CD4-positive, alpha-beta T cell (primary cell): Measurements from ENCODE around the gene RCOR1. TPM values are rescaled to one million over a fixed set of nuclear protein-coding genes. Genes with fewer than 3 reads are reported as not detected.
"Not testable (repeated sequence)": the region's sequence is repeated elsewhere in the genome, so short reads cannot be mapped to it uniquely, and the experiment has no call there.

Experiments
- ATAC-seq: fragments of 200-7000 bp; cut with Tn5 transposase; one replicate; pipeline ENCODE4 v1.10.0; 2022; ENCODE audit warnings: mild to moderate bottlenecking; ENCODE audit not compliant: poor library complexity
- CTCF ChIA-PET: fragments of 350-600 bp; sonication (Branson Sonifier 250); formaldehyde crosslinking; loops from one replicate; lab custom pipeline; 2021; ENCODE audit warnings: antibody characterized with exemption, inconsistent platforms; lab: Charles Lee
- POLR2A ChIA-PET: fragments of 350-600 bp; sonication (Branson Sonifier 250); formaldehyde crosslinking; loops from one replicate; lab custom pipeline; 2021; ENCODE audit warnings: antibody characterized with exemption, inconsistent platforms; lab: Charles Lee
- DNase-seq, 14 experiments: peaks; one replicate each; pipeline ENCODE4 v3.0.0-alpha.2; 2013 to 2020; ENCODE audit warnings: mixed read lengths in 2 of 14
- H3K27ac ChIP-seq, 2 donors: one replicate each; pipeline versions ENCODE4 v1.5.1 to v1.7.0; 2013; ENCODE audit warnings: low read length in 2 of 2, low read depth in 1 of 2, mild to moderate bottlenecking in 1 of 2
- H3K27me3 ChIP-seq, 2 experiments: 1 replicate in 1 of 2; 2 replicates in 1 of 2; pipeline versions ENCODE4 v1.6.1 to v1.7.0; 2013; ENCODE audit warnings: low read length in 2 of 2, control low read depth in 1 of 2, mild to moderate bottlenecking in 1 of 2, moderate library complexity in 1 of 2; ENCODE audit not compliant: insufficient read depth in 2 of 2, control insufficient read depth in 1 of 2
- H3K36me3 ChIP-seq: one replicate; pipeline ENCODE4 v1.6.1; 2013; ENCODE audit warnings: low read length, control low read depth; ENCODE audit not compliant: insufficient read depth
- H3K4me1 ChIP-seq: one replicate; pipeline ENCODE4 v1.6.1; 2013; ENCODE audit warnings: low read length, control low read depth; ENCODE audit not compliant: insufficient read depth
- H3K4me3 ChIP-seq: one replicate; pipeline ENCODE4 v1.5.1; 2013; ENCODE audit warnings: mild to moderate bottlenecking, low read length, moderate library complexity
- H3K9me3 ChIP-seq, 2 experiments: 1 replicate in 1 of 2; 2 replicates in 1 of 2; pipeline versions ENCODE4 v1.6.1 to v1.7.0; 2013; ENCODE audit warnings: low read length in 2 of 2, mild to moderate bottlenecking in 2 of 2, control low read depth in 1 of 2, moderate library complexity in 1 of 2; ENCODE audit not compliant: control insufficient read depth in 1 of 2, insufficient read depth in 1 of 2
- H3K27ac Mint-ChIP-seq: one replicate; pipeline ENCODE4 v1.8.0; 2020; ENCODE audit warnings: mixed read lengths
- H3K27me3 Mint-ChIP-seq: one replicate; pipeline ENCODE4 v1.8.0; 2021; ENCODE audit warnings: mixed read lengths
- H3K36me3 Mint-ChIP-seq: one replicate; pipeline ENCODE4 v1.8.0; 2021; ENCODE audit warnings: low read depth, mixed read lengths
- H3K4me1 Mint-ChIP-seq: one replicate; pipeline ENCODE4 v1.8.0; 2021; ENCODE audit warnings: low read depth, mixed read lengths
- H3K4me3 Mint-ChIP-seq: one replicate; pipeline ENCODE4 v1.8.0; 2020; ENCODE audit warnings: mild to moderate bottlenecking, mixed read lengths
- H3K9me3 Mint-ChIP-seq: one replicate; pipeline ENCODE4 v1.8.0; 2020; ENCODE audit warnings: mixed read lengths
- intact Hi-C, 2 experiments: fragments of 100-400 bp; cut with DNase I in 1 of 2; cut with micrococcal nuclease in 1 of 2; formaldehyde crosslinking; loops; one replicate each; pipeline versions ENCODE4 v1.15.1 to v1.9.0; 2023 to 2025; cut with DNase I, micrococcal nuclease
- total RNA-seq, 174 experiments: library from RNA in 2 of 174; stranded (reverse) in 2 of 174; gene quantifications; one replicate each; pipeline ENCODE4 v1.2.3 and lab custom pipeline; 2021 to 2026
- TF ChIP-seq, protein P1 (sequence below): fragments of 200-600 bp; IDR thresholded peaks from one replicate; pipeline ENCODE4 v1.8.0; 2022; ENCODE audit warnings: antibody characterized with exemption, mild to moderate bottlenecking

Gene RCOR1
- total RNA-seq, 2 experiments from 2014 or later = 20.5 to 23.1 TPM

DNA sequence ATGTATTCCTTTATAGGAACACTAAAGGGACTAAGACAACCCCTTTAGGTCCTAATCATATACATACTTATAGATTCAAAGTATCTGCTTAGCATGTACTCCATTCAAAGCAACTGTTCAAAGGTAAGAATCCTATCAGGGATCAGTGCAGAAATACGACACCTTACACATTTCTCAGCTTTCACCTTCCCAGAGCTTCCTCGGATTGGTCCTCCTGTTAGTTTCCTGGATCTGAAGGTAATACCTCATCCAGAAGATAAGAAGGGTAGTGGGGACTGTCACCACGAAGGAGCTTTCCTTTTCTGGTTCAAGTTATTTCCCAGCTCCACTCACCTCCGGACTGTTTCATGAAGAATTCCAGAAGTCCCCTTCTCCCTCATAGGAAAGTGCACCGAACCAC lies 38.0 kb downstream of the RCOR1 start:
- H3K36me3 Mint-ChIP-seq = peaks cover 11% of the 10 kb centered on the region
- ChIA-PET POLR2A (no interaction called here), CTCF (no interaction called here)
- Histone ChIP-seq H3K36me3 (peaks cover 5% of the 10 kb centered on the region), H3K9me3 (no peaks in the 10 kb centered on the region), H3K4me1 (peaks cover 3% of the 10 kb centered on the region), H3K27me3 (no peaks in the 10 kb centered on the region), H3K4me3 (no peak overlapping the region), H3K27ac (no peak overlapping the region)
- intact Hi-C loops = no loop called here
- TF ChIP-seq, protein P1, sequence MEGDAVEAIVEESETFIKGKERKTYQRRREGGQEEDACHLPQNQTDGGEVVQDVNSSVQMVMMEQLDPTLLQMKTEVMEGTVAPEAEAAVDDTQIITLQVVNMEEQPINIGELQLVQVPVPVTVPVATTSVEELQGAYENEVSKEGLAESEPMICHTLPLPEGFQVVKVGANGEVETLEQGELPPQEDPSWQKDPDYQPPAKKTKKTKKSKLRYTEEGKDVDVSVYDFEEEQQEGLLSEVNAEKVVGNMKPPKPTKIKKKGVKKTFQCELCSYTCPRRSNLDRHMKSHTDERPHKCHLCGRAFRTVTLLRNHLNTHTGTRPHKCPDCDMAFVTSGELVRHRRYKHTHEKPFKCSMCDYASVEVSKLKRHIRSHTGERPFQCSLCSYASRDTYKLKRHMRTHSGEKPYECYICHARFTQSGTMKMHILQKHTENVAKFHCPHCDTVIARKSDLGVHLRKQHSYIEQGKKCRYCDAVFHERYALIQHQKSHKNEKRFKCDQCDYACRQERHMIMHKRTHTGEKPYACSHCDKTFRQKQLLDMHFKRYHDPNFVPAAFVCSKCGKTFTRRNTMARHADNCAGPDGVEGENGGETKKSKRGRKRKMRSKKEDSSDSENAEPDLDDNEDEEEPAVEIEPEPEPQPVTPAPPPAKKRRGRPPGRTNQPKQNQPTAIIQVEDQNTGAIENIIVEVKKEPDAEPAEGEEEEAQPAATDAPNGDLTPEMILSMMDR = no peak
- no peaks in the 10 kb centered on the region for H3K27me3 Mint-ChIP-seq
- H3K4me1 Mint-ChIP-seq = peaks cover 52% of the 10 kb centered on the region
- no peaks in the 10 kb centered on the region for H3K9me3 Mint-ChIP-seq
- ATAC-seq = no peak
- H3K27ac Mint-ChIP-seq = no peak overlapping the region
- no peak overlapping the region for H3K4me3 Mint-ChIP-seq
- no peak for DNase-seq

DNA sequence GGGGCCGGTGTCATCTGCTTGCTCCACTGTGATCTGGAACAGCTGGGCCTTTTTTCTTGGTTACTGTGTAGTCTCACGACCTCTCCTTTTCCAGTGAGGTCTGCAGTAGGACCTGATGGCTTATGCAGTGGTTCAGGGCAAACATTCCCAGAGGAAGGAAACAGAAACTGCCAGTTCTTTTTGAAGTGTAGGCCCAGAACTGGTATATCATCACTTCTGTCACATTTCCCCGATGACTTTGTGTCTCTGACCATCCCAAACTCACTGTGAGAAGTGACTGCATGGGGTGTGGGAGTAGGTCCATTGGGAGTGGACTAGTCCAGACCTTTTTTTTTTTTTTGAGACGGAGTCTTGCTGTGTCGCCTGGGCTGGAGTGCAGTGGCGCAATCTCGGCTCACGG lies 38.4 kb downstream of the RCOR1 start:
- peaks cover 8% of the 10 kb centered on the region for H3K36me3 Mint-ChIP-seq
- H3K27ac ChIP-seq = no peak overlapping the region
- no peak overlapping the region for H3K4me3 ChIP-seq
- no peak overlapping the region for H3K27ac Mint-ChIP-seq
- ChIA-PET POLR2A (no interaction called here), CTCF (no interaction called here)
- no peak overlapping the region for H3K4me3 Mint-ChIP-seq
- TF ChIP-seq, protein P1 = no peak
- no peaks in the 10 kb centered on the region for H3K27me3 ChIP-seq
- H3K4me1 Mint-ChIP-seq = peaks cover 48% of the 10 kb centered on the region
- no peaks in the 10 kb centered on the region for H3K27me3 Mint-ChIP-seq
- peaks cover 3% of the 10 kb centered on the region for H3K4me1 ChIP-seq
- intact Hi-C loops = no loop called here
- DNase-seq = no peak
- ATAC-seq = no peak
- peaks cover 5% of the 10 kb centered on the region for H3K36me3 ChIP-seq
- H3K9me3 ChIP-seq = no peaks in the 10 kb centered on the region
- H3K9me3 Mint-ChIP-seq = no peaks in the 10 kb centered on the region

DNA sequence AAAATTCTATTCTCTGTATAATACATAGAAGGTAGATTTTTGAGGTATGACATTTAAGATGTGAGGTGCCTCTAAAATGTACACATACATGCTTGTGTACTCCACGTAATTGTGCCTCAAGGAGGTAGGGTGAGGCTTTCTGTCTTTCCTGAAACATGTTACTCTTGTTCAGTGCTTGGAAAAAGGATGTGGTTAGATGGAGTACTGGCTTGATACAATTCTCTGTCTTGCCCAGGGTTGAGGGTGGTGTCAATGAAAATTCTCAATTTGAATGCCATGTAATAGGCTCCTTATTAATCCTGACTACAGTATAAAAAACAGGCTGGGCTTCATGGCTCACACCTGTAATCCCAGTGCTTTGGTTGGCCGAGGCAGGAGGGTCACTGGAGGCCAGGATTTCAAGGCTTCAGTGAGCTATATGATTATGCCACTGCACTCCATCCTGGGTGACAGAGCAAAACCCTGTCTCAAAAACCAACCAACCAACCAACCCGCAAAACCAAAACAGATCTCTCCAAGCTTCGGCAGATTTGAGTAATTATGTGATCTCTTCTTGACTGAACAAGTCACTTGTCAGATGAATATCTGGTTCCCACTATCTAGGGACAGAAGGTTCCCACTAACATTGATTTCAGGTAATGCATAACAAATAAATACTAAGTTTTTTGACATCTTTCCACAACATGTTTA lies 41.6 kb downstream of the RCOR1 start:
- no peaks in the 10 kb centered on the region for H3K9me3 Mint-ChIP-seq
- H3K4me3 Mint-ChIP-seq = no peak overlapping the region
- H3K4me3 ChIP-seq = no peak overlapping the region
- no peaks in the 10 kb centered on the region for H3K27me3 Mint-ChIP-seq
- H3K27me3 ChIP-seq = no peaks in the 10 kb centered on the region
- no peak overlapping the region for H3K27ac Mint-ChIP-seq
- H3K9me3 ChIP-seq = no peaks in the 10 kb centered on the region
- ATAC-seq (no peak), DNase-seq (no peak)
- H3K36me3 ChIP-seq = peaks cover 5% of the 10 kb centered on the region
- TF ChIP-seq, protein P1 = no peak
- H3K36me3 Mint-ChIP-seq = peaks cover 5% of the 10 kb centered on the region
- POLR2A ChIA-PET = no interaction called here
- CTCF ChIA-PET = no interaction called here
- H3K4me1 Mint-ChIP-seq = peaks cover 29% of the 10 kb centered on the region
- intact Hi-C loops = no loop called here
- peaks cover under 1% of the 10 kb centered on the region for H3K4me1 ChIP-seq
- H3K27ac ChIP-seq = no peak overlapping the region

DNA sequence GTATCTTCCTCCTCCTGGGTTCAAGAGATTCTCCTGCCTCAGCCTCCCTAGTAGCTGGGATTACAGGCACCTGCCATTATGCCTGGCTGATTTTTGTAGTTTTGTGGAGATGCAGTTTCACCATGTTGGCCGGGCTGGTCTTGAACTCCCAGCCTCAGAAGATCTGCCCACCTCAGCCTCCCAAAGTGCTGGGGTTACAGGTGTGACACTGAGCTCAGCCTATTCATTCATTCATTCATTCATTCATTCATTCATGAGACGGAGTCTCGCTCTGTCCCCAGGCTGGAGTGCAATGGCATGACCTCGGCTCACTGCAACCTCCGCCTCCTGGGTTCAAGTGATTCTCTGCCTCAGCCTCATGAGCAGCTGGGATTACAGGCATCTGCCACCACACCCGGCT lies 47.2 kb downstream of the RCOR1 start:
- H3K4me1 Mint-ChIP-seq = peaks cover 37% of the 10 kb centered on the region
- peaks cover 17% of the 10 kb centered on the region for H3K4me1 ChIP-seq
- DNase-seq, H3K36me3 ChIP-seq, H3K9me3 ChIP-seq, H3K27me3 Mint-ChIP-seq, H3K27ac ChIP-seq, intact Hi-C loops, H3K27me3 ChIP-seq, POLR2A ChIA-PET, H3K4me3 Mint-ChIP-seq, ATAC-seq, CTCF ChIA-PET, H3K36me3 Mint-ChIP-seq, H3K27ac Mint-ChIP-seq, H3K4me3 ChIP-seq, H3K9me3 Mint-ChIP-seq: not testable (repeated sequence)
